ENCODE data around the gene MUC12.

GRCh38 chr7:100944138-100944537, 25.2 kb upstream of the MUC12 start:
- no peak for TF ChIP-seq CTCF (IDR thresholded peaks at IDR 0.05)
- no peak for TF ChIP-seq POLR2AphosphoS5 (IDR thresholded peaks at IDR 0.05)
